Mesodermal cell (in vitro differentiated cells): ENCODE data around the gene GABRG2.

Experiments used
- H3K27ac ChIP-seq: 2 replicates; pipeline ENCODE4 v1.7.0; 2013; ENCODE audit warnings: mild to moderate bottlenecking, low read depth, low read length, moderate library complexity; ENCODE audit not compliant: severe bottlenecking
- H3K36me3 ChIP-seq: 2 replicates; pipeline ENCODE4 v1.7.1; 2013; ENCODE audit warnings: mild to moderate bottlenecking, low read length, moderate library complexity; ENCODE audit not compliant: control insufficient read depth, insufficient read depth
- H3K4me1 ChIP-seq: one replicate; pipeline ENCODE4 v1.7.1; 2013; ENCODE audit warnings: mild to moderate bottlenecking, low read length; ENCODE audit not compliant: insufficient read depth, control insufficient read depth, poor library complexity, severe bottlenecking
- H3K4me3 ChIP-seq: 2 replicates; pipeline ENCODE4 v1.7.0; 2013; ENCODE audit warnings: low read length, control low read depth, mild to moderate bottlenecking; ENCODE audit not compliant: insufficient read depth, poor library complexity, severe bottlenecking; ENCODE audit errors: extremely low read depth
- H3K9me3 ChIP-seq: 2 replicates; pipeline ENCODE4 v1.7.1; 2013; ENCODE audit warnings: mild to moderate bottlenecking, low read length, moderate library complexity; ENCODE audit not compliant: control insufficient read depth
- WGBS, 2 experiments: methylation state at CpG; one replicate each; pipeline ENCODE4 v1.1.5; 2013; ENCODE audit warnings: missing lambda C conversion rate in 2 of 2; ENCODE audit not compliant: insufficient coverage in 2 of 2; 5-methylcytosine and 5-hydroxymethylcytosine counted together

GABRG2 gene

DNA sequence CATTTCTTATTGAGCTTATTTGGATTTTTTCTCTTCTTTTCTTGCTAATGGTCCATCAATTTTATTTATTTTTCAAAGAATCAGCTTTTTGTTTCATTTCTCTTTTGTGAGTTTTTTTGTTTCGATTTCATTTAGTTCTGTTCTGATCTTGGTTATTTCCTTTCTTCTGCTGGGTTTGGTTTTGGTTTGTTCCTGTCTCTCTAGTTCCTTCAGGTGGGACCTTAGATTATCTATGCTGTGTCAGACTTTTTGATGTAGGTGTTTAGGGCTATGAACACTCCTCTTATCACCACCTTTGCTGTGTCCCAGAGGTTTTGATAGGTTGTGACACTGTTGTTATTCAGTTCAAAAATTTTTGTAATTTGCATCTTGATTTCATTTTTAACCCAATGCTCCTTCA is 119.8 kb downstream of the GABRG2 start:
- Histone ChIP-seq H3K9me3 (no peaks in the 10 kb centered on the region), H3K27ac (no peak overlapping the region), H3K4me3 (no peak overlapping the region), H3K36me3 (no peaks in the 10 kb centered on the region), H3K4me1 (no peaks in the 10 kb centered on the region)
- no CpG with 5 or more reads among the region's 1 CpG for WGBS, 2 experiments

DNA sequence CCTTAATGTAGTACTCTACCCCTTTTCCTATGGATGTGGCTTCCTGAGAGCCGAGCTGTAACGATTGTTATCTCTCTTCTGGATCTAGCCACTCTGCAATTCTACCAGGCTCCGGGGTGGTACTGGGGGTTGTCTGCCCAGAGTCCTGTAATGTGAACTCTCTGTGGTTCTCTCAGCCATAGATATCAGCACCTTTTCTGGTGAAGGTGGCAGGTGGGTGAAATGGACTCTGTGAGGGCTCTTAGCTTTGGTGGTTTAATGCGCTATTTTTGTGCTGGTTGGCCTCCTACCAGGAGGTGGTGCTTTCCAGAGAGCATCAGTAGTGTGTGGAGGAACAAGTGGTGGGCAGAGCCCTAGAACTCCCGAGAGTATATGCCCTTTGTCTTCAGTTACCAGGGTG is 122.1 kb downstream of the GABRG2 start:
- WGBS, 2 experiments: 77 to 100% methylated on average over 1 to 5 of the region's 5 CpGs
- H3K27ac ChIP-seq: no peak overlapping the region

DNA sequence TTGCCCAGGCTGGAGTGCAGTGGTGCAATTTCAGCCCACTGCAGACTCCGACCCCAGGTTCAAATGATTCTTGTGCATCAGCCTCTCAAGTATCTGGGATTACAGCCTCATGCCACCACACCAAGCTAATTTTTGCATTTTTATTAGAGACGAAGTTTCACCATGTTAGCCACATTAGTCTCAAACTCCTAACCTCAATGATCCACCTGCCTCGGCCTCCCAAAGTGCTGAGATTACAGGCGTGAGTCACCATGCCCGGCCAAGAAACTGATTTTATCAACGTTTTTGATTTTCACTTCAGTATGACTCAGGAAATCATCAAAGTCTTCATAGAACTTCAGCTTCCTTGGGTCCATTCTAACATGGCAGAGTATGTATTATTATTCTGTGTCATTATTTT is 125.4 kb downstream of the GABRG2 start:
- 86 to 88% methylated on average over 1 to 6 of the region's 6 CpGs for WGBS, 2 experiments
- H3K36me3 ChIP-seq: no peaks in the 10 kb centered on the region

More for the DNA sequence above, 122.1 kb downstream of the GABRG2 start:
- no peaks in the 10 kb centered on the region for H3K4me1 ChIP-seq
- H3K36me3 ChIP-seq: no peaks in the 10 kb centered on the region
- H3K9me3 ChIP-seq: no peaks in the 10 kb centered on the region
- no peak overlapping the region for H3K4me3 ChIP-seq

DNA sequence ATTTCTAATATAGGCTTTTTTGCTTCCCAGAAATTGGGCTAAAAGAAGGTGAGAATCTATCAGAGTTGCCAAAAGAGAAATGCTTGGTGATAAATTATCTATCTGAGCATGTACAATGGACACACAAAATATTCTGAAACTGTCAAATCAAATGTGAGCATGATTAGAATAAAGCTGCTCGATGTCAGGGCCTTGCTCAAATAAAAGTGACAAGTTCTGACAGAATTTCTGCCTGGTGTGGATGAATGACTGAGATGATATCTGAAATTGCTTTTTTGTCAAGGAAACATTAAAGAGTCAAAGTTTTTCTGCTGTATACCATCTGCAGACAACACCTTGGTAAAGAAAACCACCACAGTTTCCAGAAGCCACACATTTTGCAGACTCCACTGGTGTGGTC is 128.8 kb downstream of the GABRG2 start:
- no peaks in the 10 kb centered on the region for H3K4me1 ChIP-seq
- H3K9me3 ChIP-seq: no peaks in the 10 kb centered on the region
- WGBS, 2 experiments: 100% methylated on average over 1 of the region's 1 CpG; no CpG with 5 or more reads in 1 of the 2 experiments
- no peak overlapping the region for H3K4me3 ChIP-seq
- no peak overlapping the region for H3K27ac ChIP-seq
- H3K36me3 ChIP-seq: no peaks in the 10 kb centered on the region

More for the DNA sequence above, 125.4 kb downstream of the GABRG2 start:
- Histone ChIP-seq H3K9me3 (no peaks in the 10 kb centered on the region), H3K4me3 (no peak overlapping the region), H3K27ac (no peak overlapping the region), H3K4me1 (no peaks in the 10 kb centered on the region)

DNA sequence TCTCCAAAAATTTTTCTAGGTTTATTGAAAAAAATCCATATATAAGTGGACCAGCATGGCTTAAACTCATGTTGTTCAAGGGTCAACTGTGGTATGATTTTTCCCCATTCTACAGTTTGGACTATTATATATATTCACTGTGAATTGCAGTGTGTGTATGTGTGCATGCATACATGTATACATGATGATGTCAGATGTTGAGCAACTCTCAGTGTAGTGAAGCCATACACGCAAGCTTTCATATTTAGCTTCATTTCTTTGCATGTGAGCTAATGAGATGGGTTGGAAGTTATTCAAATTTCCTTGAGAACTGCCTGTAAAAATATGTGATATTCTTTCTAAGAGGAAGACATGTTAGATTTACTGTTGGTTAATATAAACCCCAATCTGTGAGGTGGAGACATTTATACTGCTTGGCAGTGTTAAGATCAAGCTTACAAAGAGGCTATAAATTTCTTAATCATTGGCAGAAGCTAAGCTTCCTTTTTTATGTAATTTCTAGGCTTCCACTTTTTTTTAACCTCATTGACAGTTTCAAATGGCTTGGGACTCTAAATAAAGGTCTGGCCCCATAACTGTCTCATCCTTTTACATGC is 134.8 kb downstream of the GABRG2 start:
- H3K4me3 ChIP-seq: no peak overlapping the region
- H3K9me3 ChIP-seq: no peaks in the 10 kb centered on the region
- no peaks in the 10 kb centered on the region for H3K4me1 ChIP-seq
- 100% methylated on average over 1 of the region's 1 CpG for WGBS, 2 experiments
- no peaks in the 10 kb centered on the region for H3K36me3 ChIP-seq
- no peak overlapping the region for H3K27ac ChIP-seq
